HEK293 (cell line): ENCODE measurements around the gene DOK3.

ENCODE experiments used
- CTCF ChIA-PET: fragments of 350-600 bp; formaldehyde crosslinking; extraction: SDS; loops from one replicate; lab custom pipeline; 2021; ENCODE audit warnings: antibody characterized with exemption; lab: Yijun Ruan, JAX
- POLR2A ChIA-PET: fragments of 300-600 bp; formaldehyde crosslinking; extraction: SDS; loops from one replicate; lab custom pipeline; 2020; ENCODE audit warnings: antibody characterized with exemption, inconsistent platforms; lab: Yijun Ruan, JAX
- H3K27ac ChIP-seq: fragments of 200-500 bp; sonication (Bioruptor generic); 2 replicates; pipeline ENCODE4 v1.5.1; 2014; ENCODE audit warnings: low read depth, low read length, control low read depth, inconsistent platforms; ENCODE audit errors: extremely low read depth
- H3K36me3 ChIP-seq, 2 experiments: fragments of 200-500 bp in 1 of 2; sonication (Bioruptor generic) in 1 of 2; 1 replicate in 1 of 2; 2 replicates in 1 of 2; pipeline ENCODE4 v1.5.1; 2014 to 2017; ENCODE audit warnings: inconsistent platforms in 2 of 2, low read length in 2 of 2; ENCODE audit not compliant: control insufficient read depth in 2 of 2, insufficient read depth in 1 of 2
- H3K4me1 ChIP-seq: fragments of 200-500 bp; sonication (Bioruptor generic); 2 replicates; pipeline ENCODE4 v1.5.1; 2014; ENCODE audit warnings: mild to moderate bottlenecking, low read length, inconsistent platforms; ENCODE audit not compliant: control insufficient read depth, insufficient read depth
- H3K4me3 ChIP-seq: 2 replicates; pipeline ENCODE4 v1.5.1; 2011; ENCODE audit warnings: low read depth, mild to moderate bottlenecking, control low read depth, low read length, moderate library complexity
- H3K9me3 ChIP-seq: fragments of 200-500 bp; sonication (Bioruptor generic); 2 replicates; pipeline ENCODE4 v1.5.1; 2014; ENCODE audit warnings: low read depth, low read length, inconsistent platforms; ENCODE audit not compliant: control insufficient read depth, insufficient read depth
- SP7 ChIP-seq: fragments of 450-650 bp; formaldehyde crosslinking; IDR thresholded peaks from 2 replicates; pipeline ENCODE4 v1.5.1; 2016; ENCODE audit warnings: missing biosample characterization, missing genetic modification characterization
- YY2 ChIP-seq: fragments of 450-650 bp; formaldehyde crosslinking; IDR thresholded peaks from 2 replicates; pipeline ENCODE4 v1.5.1; 2016; ENCODE audit warnings: missing biosample characterization, missing genetic modification characterization
- ZBTB11 ChIP-seq: fragments of 450-650 bp; formaldehyde crosslinking; conservative IDR thresholded peaks from 2 replicates; pipeline ENCODE4 v1.5.1; 2016; ENCODE audit warnings: low read depth, missing biosample characterization, missing genetic modification characterization
- ZFP41 ChIP-seq: fragments of 450-650 bp; formaldehyde crosslinking; IDR thresholded peaks from 2 replicates; pipeline ENCODE4 v1.5.1; 2016; ENCODE audit warnings: missing biosample characterization, missing genetic modification characterization, borderline replicate concordance
- ZNF248 ChIP-seq: fragments of 450-650 bp; formaldehyde crosslinking; IDR thresholded peaks from 2 replicates; pipeline ENCODE4 v1.5.1; 2017; ENCODE audit warnings: missing biosample characterization, missing genetic modification characterization
- ZNF449 ChIP-seq: fragments of 450-650 bp; formaldehyde crosslinking; IDR thresholded peaks from 2 replicates; pipeline ENCODE4 v1.5.1; 2017; ENCODE audit warnings: missing biosample characterization, mild to moderate bottlenecking, missing genetic modification characterization, moderate library complexity
- ZNF645 ChIP-seq: fragments of 450-650 bp; formaldehyde crosslinking; IDR thresholded peaks from 2 replicates; pipeline ENCODE4; 2016; ENCODE audit warnings: missing biosample characterization, missing genetic modification characterization
- ZNF664 ChIP-seq: fragments of 450-650 bp; formaldehyde crosslinking; IDR thresholded peaks from 2 replicates; pipeline ENCODE4 v1.5.1; 2016; ENCODE audit warnings: missing biosample characterization, missing genetic modification characterization
- ZNF777 ChIP-seq: fragments of 450-650 bp; formaldehyde crosslinking; IDR thresholded peaks from 2 replicates; pipeline ENCODE4 v1.5.1; 2017; ENCODE audit warnings: missing biosample characterization, missing genetic modification characterization, borderline replicate concordance
- ZNF792 ChIP-seq: fragments of 450-650 bp; formaldehyde crosslinking; IDR thresholded peaks from 2 replicates; pipeline ENCODE4 v1.5.1; 2016; ENCODE audit warnings: missing biosample characterization, missing genetic modification characterization
- TF ChIP-seq, protein P1 (sequence below): fragments of 450-650 bp; formaldehyde crosslinking; optimal IDR thresholded peaks from 2 replicates; pipeline ENCODE3; 2016; ENCODE audit warnings: missing biosample characterization, mild to moderate bottlenecking, missing genetic modification characterization
- TF ChIP-seq, protein P2 (sequence below): fragments of 450-650 bp; formaldehyde crosslinking; IDR thresholded peaks from 2 replicates; pipeline ENCODE4 v1.5.1; 2016; ENCODE audit warnings: missing biosample characterization, missing genetic modification characterization
- TF ChIP-seq, protein P3 (sequence below): fragments of 450-650 bp; formaldehyde crosslinking; IDR thresholded peaks from 2 replicates; pipeline ENCODE4 v1.5.1; 2017; ENCODE audit warnings: missing biosample characterization, missing genetic modification characterization
- TF ChIP-seq, protein P4 (sequence below): fragments of 450-650 bp; formaldehyde crosslinking; IDR thresholded peaks from 2 replicates; pipeline ENCODE4 v1.5.1; 2016; ENCODE audit warnings: missing biosample characterization, missing genetic modification characterization
- TF ChIP-seq, protein P5 (sequence below): fragments of 450-650 bp; formaldehyde crosslinking; IDR thresholded peaks from 2 replicates; pipeline ENCODE4 v1.5.1; 2016; ENCODE audit warnings: missing biosample characterization, missing genetic modification characterization

DOK3 gene

DNA sequence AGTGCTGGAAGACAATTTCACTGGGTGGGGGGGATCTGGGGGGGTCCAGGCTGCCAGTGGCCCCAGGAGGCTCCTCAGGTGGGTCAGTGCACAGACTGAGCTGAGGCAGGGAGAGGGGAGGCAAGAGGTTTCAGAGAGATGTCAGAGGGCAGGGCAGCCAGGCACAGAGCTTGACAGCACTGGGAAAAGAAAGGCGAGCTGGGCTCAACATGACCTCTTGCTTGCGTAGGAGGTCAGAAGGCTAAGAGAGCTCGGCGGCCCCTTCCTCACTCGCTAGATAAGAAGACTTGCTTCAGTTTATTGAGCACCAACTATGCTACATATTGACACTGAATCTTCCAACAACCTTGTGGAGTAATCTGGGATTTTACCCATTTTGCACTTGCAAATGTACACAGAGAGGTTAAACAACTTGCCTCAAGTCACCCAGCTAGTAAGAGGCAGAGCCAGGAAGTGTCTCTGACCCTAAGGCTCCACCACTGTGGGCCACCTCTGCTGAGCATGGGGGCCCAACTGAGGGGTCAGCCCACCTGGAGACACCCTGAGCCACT lies 15.8 kb downstream of the DOK3 start (continued):
- TF ChIP-seq ZNF777 (tag by site-specific recombination) (no peak), ZNF449 (tag by site-specific recombination) (no peak), ZNF664 (peak; percentile 42; the same call in 1 of the 2 replicates), ZNF645 (no peak)
- TF ChIP-seq, protein P1, sequence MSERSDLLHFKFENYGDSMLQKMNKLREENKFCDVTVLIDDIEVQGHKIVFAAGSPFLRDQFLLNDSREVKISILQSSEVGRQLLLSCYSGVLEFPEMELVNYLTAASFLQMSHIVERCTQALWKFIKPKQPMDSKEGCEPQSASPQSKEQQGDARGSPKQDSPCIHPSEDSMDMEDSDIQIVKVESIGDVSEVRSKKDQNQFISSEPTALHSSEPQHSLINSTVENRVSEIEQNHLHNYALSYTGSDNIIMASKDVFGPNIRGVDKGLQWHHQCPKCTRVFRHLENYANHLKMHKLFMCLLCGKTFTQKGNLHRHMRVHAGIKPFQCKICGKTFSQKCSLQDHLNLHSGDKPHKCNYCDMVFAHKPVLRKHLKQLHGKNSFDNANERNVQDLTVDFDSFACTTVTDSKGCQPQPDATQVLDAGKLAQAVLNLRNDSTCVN, result no peak
- TF ChIP-seq, protein P2, sequence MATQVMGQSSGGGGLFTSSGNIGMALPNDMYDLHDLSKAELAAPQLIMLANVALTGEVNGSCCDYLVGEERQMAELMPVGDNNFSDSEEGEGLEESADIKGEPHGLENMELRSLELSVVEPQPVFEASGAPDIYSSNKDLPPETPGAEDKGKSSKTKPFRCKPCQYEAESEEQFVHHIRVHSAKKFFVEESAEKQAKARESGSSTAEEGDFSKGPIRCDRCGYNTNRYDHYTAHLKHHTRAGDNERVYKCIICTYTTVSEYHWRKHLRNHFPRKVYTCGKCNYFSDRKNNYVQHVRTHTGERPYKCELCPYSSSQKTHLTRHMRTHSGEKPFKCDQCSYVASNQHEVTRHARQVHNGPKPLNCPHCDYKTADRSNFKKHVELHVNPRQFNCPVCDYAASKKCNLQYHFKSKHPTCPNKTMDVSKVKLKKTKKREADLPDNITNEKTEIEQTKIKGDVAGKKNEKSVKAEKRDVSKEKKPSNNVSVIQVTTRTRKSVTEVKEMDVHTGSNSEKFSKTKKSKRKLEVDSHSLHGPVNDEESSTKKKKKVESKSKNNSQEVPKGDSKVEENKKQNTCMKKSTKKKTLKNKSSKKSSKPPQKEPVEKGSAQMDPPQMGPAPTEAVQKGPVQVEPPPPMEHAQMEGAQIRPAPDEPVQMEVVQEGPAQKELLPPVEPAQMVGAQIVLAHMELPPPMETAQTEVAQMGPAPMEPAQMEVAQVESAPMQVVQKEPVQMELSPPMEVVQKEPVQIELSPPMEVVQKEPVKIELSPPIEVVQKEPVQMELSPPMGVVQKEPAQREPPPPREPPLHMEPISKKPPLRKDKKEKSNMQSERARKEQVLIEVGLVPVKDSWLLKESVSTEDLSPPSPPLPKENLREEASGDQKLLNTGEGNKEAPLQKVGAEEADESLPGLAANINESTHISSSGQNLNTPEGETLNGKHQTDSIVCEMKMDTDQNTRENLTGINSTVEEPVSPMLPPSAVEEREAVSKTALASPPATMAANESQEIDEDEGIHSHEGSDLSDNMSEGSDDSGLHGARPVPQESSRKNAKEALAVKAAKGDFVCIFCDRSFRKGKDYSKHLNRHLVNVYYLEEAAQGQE, result no peak

GRCh38 chr5:177492841-177493240 lies 16.8 kb downstream of the DOK3 start:
- POLR2A ChIA-PET, result interaction anchor here (0.9 to 6.7 kb wide), 3 partner anchors 13 to 36 kb away, joined by 5 to 106 read pairs (median 89); partner anchors contain the start of gene DOK3
- Histone ChIP-seq H3K4me3 (no peak overlapping the region), H3K36me3 (peaks cover 9 to 63% of the 10 kb centered on the region in 2 experiments; a peak in 2 of 3 replicates), H3K9me3 (no peaks in the 10 kb centered on the region), H3K27ac (no peak overlapping the region), H3K4me1 (peaks cover 20% of the 10 kb centered on the region)
- CTCF ChIA-PET, result interaction anchor here (0.6 to 1.8 kb wide), 12 partner anchors 9 to 350 kb away, joined by 3 to 11 read pairs (median 4); no protein-coding TSS in a partner anchor
- TF ChIP-seq, protein P3, sequence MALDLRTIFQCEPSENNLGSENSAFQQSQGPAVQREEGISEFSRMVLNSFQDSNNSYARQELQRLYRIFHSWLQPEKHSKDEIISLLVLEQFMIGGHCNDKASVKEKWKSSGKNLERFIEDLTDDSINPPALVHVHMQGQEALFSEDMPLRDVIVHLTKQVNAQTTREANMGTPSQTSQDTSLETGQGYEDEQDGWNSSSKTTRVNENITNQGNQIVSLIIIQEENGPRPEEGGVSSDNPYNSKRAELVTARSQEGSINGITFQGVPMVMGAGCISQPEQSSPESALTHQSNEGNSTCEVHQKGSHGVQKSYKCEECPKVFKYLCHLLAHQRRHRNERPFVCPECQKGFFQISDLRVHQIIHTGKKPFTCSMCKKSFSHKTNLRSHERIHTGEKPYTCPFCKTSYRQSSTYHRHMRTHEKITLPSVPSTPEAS (tag by site-specific recombination), result no peak
- TF ChIP-seq ZNF248 (tag by site-specific recombination), result no peak
- no peak for TF ChIP-seq ZNF792 (tag by site-specific recombination)
- TF ChIP-seq ZBTB11, result no peak
- no peak for TF ChIP-seq YY2 (tag by site-specific recombination)
- TF ChIP-seq, protein P4, sequence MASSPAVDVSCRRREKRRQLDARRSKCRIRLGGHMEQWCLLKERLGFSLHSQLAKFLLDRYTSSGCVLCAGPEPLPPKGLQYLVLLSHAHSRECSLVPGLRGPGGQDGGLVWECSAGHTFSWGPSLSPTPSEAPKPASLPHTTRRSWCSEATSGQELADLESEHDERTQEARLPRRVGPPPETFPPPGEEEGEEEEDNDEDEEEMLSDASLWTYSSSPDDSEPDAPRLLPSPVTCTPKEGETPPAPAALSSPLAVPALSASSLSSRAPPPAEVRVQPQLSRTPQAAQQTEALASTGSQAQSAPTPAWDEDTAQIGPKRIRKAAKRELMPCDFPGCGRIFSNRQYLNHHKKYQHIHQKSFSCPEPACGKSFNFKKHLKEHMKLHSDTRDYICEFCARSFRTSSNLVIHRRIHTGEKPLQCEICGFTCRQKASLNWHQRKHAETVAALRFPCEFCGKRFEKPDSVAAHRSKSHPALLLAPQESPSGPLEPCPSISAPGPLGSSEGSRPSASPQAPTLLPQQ, result no peak
- TF ChIP-seq, protein P5, sequence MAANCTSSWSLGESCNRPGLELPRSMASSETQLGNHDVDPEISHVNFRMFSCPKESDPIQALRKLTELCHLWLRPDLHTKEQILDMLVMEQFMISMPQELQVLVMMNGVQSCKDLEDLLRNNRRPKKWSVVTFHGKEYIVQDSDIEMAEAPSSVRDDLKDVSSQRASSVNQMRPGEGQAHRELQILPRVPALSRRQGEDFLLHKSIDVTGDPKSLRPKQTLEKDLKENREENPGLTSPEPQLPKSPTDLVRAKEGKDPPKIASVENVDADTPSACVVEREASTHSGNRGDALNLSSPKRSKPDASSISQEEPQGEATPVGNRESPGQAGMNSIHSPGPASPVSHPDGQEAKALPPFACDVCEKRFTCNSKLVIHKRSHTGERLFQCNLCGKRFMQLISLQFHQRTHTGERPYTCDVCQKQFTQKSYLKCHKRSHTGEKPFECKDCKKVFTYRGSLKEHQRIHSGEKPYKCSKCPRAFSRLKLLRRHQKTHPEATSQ (tag by site-specific recombination), result no peak
- TF ChIP-seq, protein P2, result no peak
- TF ChIP-seq SP7 (tag by site-specific recombination), result no peak
- TF ChIP-seq ZFP41 (tag by site-specific recombination), result no peak
